ENCODE measurements around the gene BRSK1. TPM values are rescaled to one million over a fixed set of nuclear protein-coding genes. Genes with fewer than 3 reads are reported as not detected.

The BRSK1 gene
- total and polyA plus RNA-seq, 2 of the 8 experiments (the other 6 are each of a cell fraction or from before 2014, with no cell fraction given), result 27.6 to 32.7 TPM

GRCh38 chr19:55253842-55254624 lies 29.8 kb upstream of the BRSK1 start (continued):
- TF ChIP-seq CHD2 (IDR thresholded peaks at IDR 0.05; ENCODE audit: low read length) (no peak), CHD7 (IDR thresholded peaks at IDR 0.05; ENCODE audit: insufficient replicate concordance, low read length) (no peak), MAX (IDR thresholded peaks at IDR 0.05) (no peak), POU5F1 (IDR thresholded peaks at IDR 0.05; ENCODE audit: low read depth, low read length) (no peak)
